Measurements from ENCODE around the gene MCMBP.

DNA sequence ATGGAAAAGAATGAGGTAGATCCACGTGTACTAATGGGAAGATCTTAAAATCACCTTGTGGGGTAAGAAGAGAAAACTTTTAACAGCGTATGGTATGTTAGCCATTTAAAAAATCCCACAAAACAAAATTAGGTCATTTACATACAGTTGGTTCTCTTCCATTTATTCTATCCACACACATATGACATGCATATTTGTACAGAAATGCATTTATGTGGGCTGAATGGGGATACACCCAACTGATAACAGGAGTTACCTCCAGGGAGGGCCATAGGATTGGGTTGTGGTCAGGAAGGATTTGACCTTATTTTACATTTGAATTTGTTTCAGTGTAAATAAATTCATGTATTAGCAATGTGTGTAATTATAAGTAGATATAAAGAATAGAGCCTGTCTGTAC, 71.5 kb downstream of the MCMBP start:
- TF ChIP-seq, protein P1, sequence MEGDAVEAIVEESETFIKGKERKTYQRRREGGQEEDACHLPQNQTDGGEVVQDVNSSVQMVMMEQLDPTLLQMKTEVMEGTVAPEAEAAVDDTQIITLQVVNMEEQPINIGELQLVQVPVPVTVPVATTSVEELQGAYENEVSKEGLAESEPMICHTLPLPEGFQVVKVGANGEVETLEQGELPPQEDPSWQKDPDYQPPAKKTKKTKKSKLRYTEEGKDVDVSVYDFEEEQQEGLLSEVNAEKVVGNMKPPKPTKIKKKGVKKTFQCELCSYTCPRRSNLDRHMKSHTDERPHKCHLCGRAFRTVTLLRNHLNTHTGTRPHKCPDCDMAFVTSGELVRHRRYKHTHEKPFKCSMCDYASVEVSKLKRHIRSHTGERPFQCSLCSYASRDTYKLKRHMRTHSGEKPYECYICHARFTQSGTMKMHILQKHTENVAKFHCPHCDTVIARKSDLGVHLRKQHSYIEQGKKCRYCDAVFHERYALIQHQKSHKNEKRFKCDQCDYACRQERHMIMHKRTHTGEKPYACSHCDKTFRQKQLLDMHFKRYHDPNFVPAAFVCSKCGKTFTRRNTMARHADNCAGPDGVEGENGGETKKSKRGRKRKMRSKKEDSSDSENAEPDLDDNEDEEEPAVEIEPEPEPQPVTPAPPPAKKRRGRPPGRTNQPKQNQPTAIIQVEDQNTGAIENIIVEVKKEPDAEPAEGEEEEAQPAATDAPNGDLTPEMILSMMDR (IDR thresholded peaks at IDR 0.05) = no peak
- TF ChIP-seq POLR2A (IDR thresholded peaks at IDR 0.05) (no peak), EP300 (IDR thresholded peaks at IDR 0.05) (no peak)
